ENCODE data around the gene CYP17A1.

- TF ChIP-seq CTCF (IDR thresholded peaks at IDR 0.05; ENCODE audit: insufficient read depth, low read length, poor library complexity, severe bottlenecking) (no peak), EZH2phosphoT487 (conservative IDR thresholded peaks at IDR 0.05; ENCODE audit: low read length) (no peak)
These were observed 28.8 kb downstream of the CYP17A1 start for GRCh38 chr10:102808380-102808779.

All from SU-DHL-6 (cell line).